ENCODE results near the gene OGG1.
"Not testable (repeated sequence)": the region's sequence is repeated elsewhere in the genome, so short reads cannot be mapped to it uniquely, and the experiment has no call there.

OGG1 gene

DNA sequence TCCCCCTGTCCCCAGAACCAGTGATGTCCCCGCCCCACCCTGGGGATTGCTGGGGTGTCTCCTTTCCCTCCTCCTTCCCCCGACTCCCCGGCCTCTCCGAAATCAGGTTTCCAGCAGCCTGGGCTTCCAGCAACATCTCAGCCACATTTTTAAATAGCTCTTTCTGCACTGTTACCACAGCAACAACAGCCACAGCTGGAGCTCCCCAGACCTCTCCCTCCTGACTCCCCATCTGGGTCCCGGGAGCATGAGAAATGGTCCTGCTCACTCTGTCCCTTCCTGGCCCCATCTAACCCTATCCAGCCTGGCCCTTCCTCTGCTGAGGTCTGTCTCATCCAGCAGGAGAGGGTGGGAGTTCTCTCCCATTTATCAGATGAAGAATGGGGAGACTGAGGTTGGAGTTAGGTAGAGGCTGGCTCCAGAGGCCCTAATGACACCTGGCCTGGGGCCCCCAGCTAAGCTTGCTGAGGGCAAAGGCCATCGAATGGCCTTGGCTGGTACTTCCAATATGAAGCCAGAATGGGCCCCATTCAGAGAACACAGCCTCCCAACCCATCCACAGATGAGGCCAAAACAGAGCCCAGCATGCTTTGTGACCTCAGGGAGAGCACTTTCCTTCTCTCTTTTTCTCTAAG lies 18.5 kb downstream of the OGG1 start:
- no peak for DNase-seq

DNA sequence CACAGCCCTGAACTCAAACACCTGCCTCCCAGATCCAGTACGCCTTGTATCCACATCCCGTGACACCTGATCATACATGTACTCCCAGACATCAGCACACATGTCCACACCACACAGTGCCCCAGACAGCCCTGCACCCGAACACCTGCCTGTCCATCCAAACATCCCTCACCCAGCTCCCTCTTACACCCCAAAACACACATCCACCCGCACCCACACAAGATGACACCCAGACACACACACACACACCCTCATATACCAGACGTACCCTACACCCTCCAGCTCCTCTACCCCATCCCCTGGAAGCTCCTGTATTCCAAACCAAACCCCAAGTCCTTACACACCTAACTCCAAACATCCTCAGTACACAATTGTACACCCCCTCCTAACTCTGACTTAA lies 19.3 kb downstream of the OGG1 start:
- no peak for DNase-seq

GRCh38 chr3:9769426-9770275 lies 19.9 kb downstream of the OGG1 start, which contains the start of gene CAMK1:
TSS of gene CAMK1 (minus strand) at chr3:9769947. CDS start at chr3:9767749, 2,198 bp downstream.
- peak; percentile 38 for DNase-seq

DNA sequence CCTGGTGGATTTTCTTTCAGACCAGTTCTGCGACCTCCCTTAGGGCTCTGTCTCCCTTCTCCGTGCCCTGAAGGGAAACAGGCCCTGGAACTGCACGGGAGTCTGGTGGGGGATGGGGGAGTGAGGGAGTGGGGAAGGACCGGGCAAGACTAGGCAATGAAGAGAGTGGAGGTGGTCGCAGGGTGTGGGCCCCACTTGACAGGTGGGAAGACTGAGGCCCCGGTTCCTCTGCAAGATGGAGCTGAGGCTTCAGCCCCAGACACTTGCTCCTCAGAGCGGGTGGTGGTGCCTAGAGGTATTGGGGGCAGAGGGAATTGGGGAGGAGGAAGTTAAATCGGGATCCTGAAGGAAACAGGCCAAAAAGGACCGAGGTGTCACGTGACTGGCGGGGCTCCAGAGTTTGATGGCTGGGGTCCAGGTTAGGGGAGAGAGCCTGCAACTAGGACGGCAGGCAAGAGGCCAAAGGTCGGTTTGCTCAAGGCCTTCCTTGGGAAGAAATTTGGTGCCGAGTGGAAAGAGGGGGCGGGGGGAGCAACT lies 20.6 kb downstream of the OGG1 start:
- DNase-seq, result no peak

GRCh38 chr3:9771007-9771406 lies 21.3 kb downstream of the OGG1 start:
- not testable (repeated sequence) for DNase-seq

DNA sequence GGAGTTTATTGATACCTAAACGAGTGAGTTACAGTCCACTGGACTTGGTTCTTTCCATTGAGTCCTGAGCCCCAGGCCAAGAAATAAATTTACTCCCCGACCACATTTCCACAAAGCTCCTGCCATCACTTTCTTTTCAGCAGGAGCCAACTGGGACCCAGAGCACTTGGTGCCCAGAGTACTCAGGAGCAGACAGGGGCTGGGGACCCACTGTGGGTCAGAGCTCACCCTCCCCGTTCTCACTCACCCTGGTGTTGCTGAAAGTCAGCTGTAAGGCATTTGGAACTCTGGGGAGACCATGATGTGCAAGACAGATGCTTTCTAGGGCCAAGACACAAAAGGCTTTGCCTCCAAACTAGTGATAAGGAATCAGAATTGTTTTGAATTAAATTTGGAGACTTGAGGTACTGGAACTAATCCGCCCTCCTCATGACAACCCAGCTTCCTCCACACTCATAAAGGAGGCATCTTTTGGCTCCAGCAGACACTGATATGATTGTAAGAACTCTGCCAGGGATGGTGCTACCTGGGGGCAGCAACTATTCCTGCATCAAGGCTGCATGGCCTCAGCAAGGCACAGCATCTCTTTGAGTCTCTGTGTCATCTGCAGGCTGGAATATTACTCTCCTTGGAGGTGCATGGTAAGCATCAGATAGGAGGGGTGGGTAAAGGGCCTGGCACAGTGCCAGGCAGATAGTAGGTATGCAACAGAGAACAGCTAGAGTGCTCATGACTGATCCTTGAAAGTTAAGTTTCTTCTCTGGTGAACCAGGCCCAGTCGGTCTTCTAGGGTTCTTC lies 27.3 kb downstream of the OGG1 start:
- DNase-seq, result no peak

- DNase-seq, result no peak
These were observed 27.9 kb downstream of the OGG1 start for GRCh38 chr3:9777694-9778021.

GRCh38 chr3:9778143-9779074 lies 28.7 kb downstream of the OGG1 start:
- peak; percentile 32 for DNase-seq

GRCh38 chr3:9779075-9779593 lies 29.4 kb downstream of the OGG1 start:
- no peak for DNase-seq

GRCh38 chr3:9779721-9780457 lies 30.1 kb downstream of the OGG1 start:
- DNase-seq, result no peak

DNA sequence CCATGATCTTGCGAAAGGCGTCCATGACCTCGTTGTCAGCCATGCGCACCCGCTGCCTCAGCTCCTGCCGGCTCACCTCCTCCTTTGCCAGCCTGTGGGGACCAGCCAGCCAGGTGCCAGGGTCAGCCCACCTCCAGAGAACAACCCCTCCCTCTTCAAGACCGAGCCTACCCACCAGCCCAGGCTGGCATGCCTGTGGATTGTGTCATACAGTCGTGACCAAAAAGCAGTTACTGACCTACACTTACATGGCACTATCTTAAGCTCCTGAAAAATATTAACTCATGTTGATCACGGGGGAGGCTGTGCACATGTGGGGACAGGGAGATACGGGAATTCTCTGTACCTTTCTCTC lies 30.7 kb downstream of the OGG1 start:
- no peak for DNase-seq

- DNase-seq, result no peak
These were observed 31.2 kb downstream of the OGG1 start for GRCh38 chr3:9780910-9781309.

GRCh38 chr3:9781551-9781950 lies 31.8 kb downstream of the OGG1 start:
- no peak for DNase-seq

- no peak for DNase-seq
These were observed 32.3 kb downstream of the OGG1 start for GRCh38 chr3:9781978-9782603.

GRCh38 chr3:9782770-9783169 lies 33.0 kb downstream of the OGG1 start:
- DNase-seq, result no peak

GRCh38 chr3:9783954-9784353 lies 34.2 kb downstream of the OGG1 start:
- no peak for DNase-seq

DNA sequence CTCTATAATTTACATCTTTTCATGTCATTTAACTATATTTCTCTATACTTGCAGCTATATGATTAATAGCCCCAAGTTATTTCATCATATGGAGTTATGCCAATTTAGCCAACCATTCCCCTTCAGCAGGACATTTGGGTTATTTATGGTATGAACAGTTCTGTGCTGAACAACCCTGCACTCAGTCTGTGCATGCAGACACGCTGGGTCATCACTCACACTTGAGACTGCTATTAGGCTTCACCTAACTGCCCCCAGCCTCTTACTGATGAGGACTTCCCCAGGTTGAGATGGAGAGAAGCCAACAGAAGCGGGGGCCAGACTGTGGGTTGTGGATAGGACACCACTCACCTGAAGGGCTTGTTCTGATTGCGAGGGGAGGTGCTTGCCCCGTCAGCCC lies 35.2 kb downstream of the OGG1 start:
- no peak for DNase-seq

- no peak for DNase-seq
These were observed 35.9 kb downstream of the OGG1 start for GRCh38 chr3:9785602-9786001.

- no peak for DNase-seq
These were observed 36.5 kb downstream of the OGG1 start for GRCh38 chr3:9786209-9786739.

DNA sequence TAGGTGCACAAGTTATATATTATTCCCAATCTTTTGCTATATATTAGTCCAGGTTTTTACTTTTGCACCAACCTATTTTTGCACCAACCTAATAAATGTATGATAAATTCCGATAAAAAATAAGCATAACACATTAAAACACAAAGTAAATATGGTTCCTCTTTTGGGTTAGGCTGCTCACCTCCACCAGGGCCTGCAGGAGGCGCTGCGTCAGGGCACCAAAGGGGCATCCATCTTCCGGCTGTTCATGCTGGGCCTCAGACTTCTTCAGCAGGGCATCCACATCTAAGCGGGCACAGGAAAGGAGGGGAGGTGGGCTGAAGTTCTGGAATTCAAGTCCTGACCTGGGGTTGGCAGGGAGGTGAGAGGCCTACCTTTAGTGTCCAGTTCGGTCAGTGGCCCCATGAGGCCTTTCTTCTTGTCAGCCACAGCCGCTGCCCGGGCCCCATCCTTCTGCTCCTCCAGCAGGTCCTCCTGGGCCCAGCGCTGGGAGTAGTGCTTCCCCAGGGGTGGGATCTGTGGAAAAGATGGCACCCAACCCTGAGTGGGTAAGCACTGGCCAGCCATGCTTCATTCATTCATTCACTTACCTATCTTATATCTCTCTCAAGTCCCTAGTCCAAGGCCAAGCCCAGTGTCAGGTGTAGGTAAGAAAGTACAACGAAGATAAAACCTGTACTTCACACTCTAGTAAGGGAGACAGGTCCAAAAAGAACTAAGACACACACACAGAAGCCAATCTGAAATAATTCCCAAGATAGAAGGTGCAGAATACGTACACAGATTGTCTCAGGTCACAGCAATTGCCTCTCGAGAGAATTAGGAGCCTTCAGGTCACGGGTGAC lies 37.3 kb downstream of the OGG1 start:
- no peak for DNase-seq

Data from activated T-cell treated with anti-CD3 and anti-CD28 coated beads for 4 hours (primary cell).